Aorta (tissue), 4 donors: ENCODE data around the gene TUBA1C. TPM values are rescaled to one million over a fixed set of nuclear protein-coding genes. Genes with fewer than 3 reads are reported as not detected.

Source experiments
- polyA plus RNA-seq, 2 donors: library from polyadenylated mRNA; stranded (reverse); fragments of 200-250 nt; gene quantifications; one replicate each; pipeline ENCODE4 v1.2.3, GENCODE V29; 2013
- total RNA-seq, 2 donors: library from RNA; stranded (reverse); fragmentation: NEBNext Ultra II Directional; extraction: Animal tissue kit (Norgen Biotek cat#: 25700); gene quantifications; one replicate each; pipeline ENCODE4 v1.2.1, GENCODE V29; 2021
- donor health status: healthy with polysubstance abuse.
- donor health status: Bipolar disorder and iron deficiency.
- donor health status: DM: no; HTN: no; CAD: no.
- donor health status: DM: yes; HTN: yes; CAD: no.

TUBA1C gene
- total and polyA plus RNA-seq, 4 donors, result 89.2 to 191 (median 172) TPM

Other genes starting within 250 kb of the TUBA1C start
- 10 to 100 TPM; 44.8 to 50.6 TPM for gene PRKAG1, start 246.3 kb upstream of the TUBA1C start, total RNA-seq
- gene PRKAG1, start 246.3 kb upstream of the TUBA1C start, polyA plus RNA-seq, result 10 to 100 TPM; 48.0 to 57.1 TPM
- gene KMT2D, start 204.3 kb upstream of the TUBA1C start, total RNA-seq, result 10 to 100 TPM; 88.6 to 97.4 TPM
- gene KMT2D, start 204.3 kb upstream of the TUBA1C start, polyA plus RNA-seq, result 10 to 100 TPM; 11.5 to 14.4 TPM
- gene RHEBL1, start 195.1 kb upstream of the TUBA1C start, total RNA-seq, result 1 to 10 TPM in 1 of 2 donors, under 1 TPM in 1; 0.55 to 1.1 TPM
- gene RHEBL1, start 195.1 kb upstream of the TUBA1C start, polyA plus RNA-seq, result 1 to 10 TPM; 1.3 to 2.4 TPM
- gene DHH, start 170.3 kb upstream of the TUBA1C start, total RNA-seq, result 1 to 10 TPM; 1.3 to 3.6 TPM
- under 1 TPM in 1 of 2 donors, not detected in 1; 0.33 TPM for gene DHH, start 170.3 kb upstream of the TUBA1C start, polyA plus RNA-seq
- gene LMBR1L, start 154.2 kb upstream of the TUBA1C start, total RNA-seq, result 100 to 1,000 TPM in 1 of 2 donors, 10 to 100 TPM in 1; 69.2 to 104 TPM
- 100 to 1,000 TPM in 1 of 2 donors, 1 to 10 TPM in 1; 5.6 to 160 TPM for gene LMBR1L, start 154.2 kb upstream of the TUBA1C start, polyA plus RNA-seq
- 100 to 1,000 TPM; 403 to 813 TPM for gene TUBA1B, start 133.7 kb upstream of the TUBA1C start, total RNA-seq
- 100 to 1,000 TPM; 619 to 672 TPM for gene TUBA1B, start 133.7 kb upstream of the TUBA1C start, polyA plus RNA-seq
- 100 to 1,000 TPM; 148 to 253 TPM for gene TUBA1A, start 76.0 kb upstream of the TUBA1C start, total RNA-seq
- 100 to 1,000 TPM; 102 to 172 TPM for gene TUBA1A, start 76.0 kb upstream of the TUBA1C start, polyA plus RNA-seq
- 1 to 10 TPM in 1 of 2 donors, under 1 TPM in 1; 0.49 to 5.4 TPM for gene PRPH, start 30.1 kb downstream of the TUBA1C start, total RNA-seq
- 10 to 100 TPM in 1 of 2 donors, not detected in 1; 13.8 TPM for gene PRPH, start 30.1 kb downstream of the TUBA1C start, polyA plus RNA-seq
- gene TROAP, start 58.2 kb downstream of the TUBA1C start, total RNA-seq, result 1 to 10 TPM; 1.1 to 4.3 TPM
- 1 to 10 TPM in 1 of 2 donors, under 1 TPM in 1; 0.10 to 1.8 TPM for gene TROAP, start 58.2 kb downstream of the TUBA1C start, polyA plus RNA-seq
- not detected for gene C1QL4, start 72.1 kb downstream of the TUBA1C start, total RNA-seq
- not detected for gene C1QL4, start 72.1 kb downstream of the TUBA1C start, polyA plus RNA-seq
- under 1 TPM in 1 of 2 donors, not detected in 1; 0.24 TPM for gene DNAJC22, start 81.8 kb downstream of the TUBA1C start, total RNA-seq
- gene DNAJC22, start 81.8 kb downstream of the TUBA1C start, polyA plus RNA-seq, result 1 to 10 TPM in 1 of 2 donors, under 1 TPM in 1; 0.50 to 1.2 TPM
- 10 to 100 TPM; 19.3 to 29.8 TPM for gene SPATS2, start 102.4 kb downstream of the TUBA1C start, total RNA-seq
- gene SPATS2, start 102.4 kb downstream of the TUBA1C start, polyA plus RNA-seq, result 10 to 100 TPM in 1 of 2 donors, 1 to 10 TPM in 1; 5.5 to 11.5 TPM